Skeletal muscle satellite cell (primary cell): ENCODE data around the gene GNLY.
"Not testable (repeated sequence)": the region's sequence is repeated elsewhere in the genome, so short reads cannot be mapped to it uniquely, and the experiment has no call there.

Source experiments
- H3K27me3 ChIP-seq: 2 replicates; pipeline ENCODE4 v1.7.0; 2013; ENCODE audit warnings: low read length; ENCODE audit not compliant: control insufficient read depth, insufficient read depth
- H3K36me3 ChIP-seq: 2 replicates; pipeline ENCODE4 v1.7.0; 2013; ENCODE audit warnings: mild to moderate bottlenecking, control low read depth, low read length; ENCODE audit not compliant: insufficient read depth
- H3K4me1 ChIP-seq: 2 replicates; pipeline ENCODE4 v1.7.0; 2013; ENCODE audit warnings: low read length; ENCODE audit not compliant: control insufficient read depth, insufficient read depth
- H3K4me2 ChIP-seq: 2 replicates; pipeline ENCODE4 v1.7.0; 2013; ENCODE audit warnings: mild to moderate bottlenecking, low read length
- H3K4me3 ChIP-seq: 2 replicates; pipeline ENCODE4 v1.7.0; 2013; ENCODE audit warnings: low read length
- H3K9ac ChIP-seq: 2 replicates; pipeline ENCODE4 v1.7.0; 2013; ENCODE audit warnings: mild to moderate bottlenecking, low read depth, low read length, moderate library complexity
- H3K9me3 ChIP-seq: replicated peaks from 2 replicates; pipeline ENCODE4 v1.7.0; 2013; ENCODE audit warnings: mild to moderate bottlenecking, control low read depth, low read length

The GNLY gene

GRCh38 chr2:85712849-85713612, 18.9 kb downstream of the GNLY start:
- no peak overlapping the region for H3K4me3 ChIP-seq
- H3K4me2 ChIP-seq, result peak overlapping the region; percentile 1

GRCh38 chr2:85713836-85714235, 19.7 kb downstream of the GNLY start:
- Histone ChIP-seq H3K27me3 (peaks cover 3% of the 10 kb centered on the region), H3K9me3 (no peaks in the 10 kb centered on the region), H3K9ac (peak overlapping the region; percentile 8), H3K4me2 (no peak overlapping the region), H3K36me3 (no peaks in the 10 kb centered on the region), H3K4me3 (no peak overlapping the region), H3K4me1 (peaks cover 35% of the 10 kb centered on the region)

More at GRCh38 chr2:85712849-85713612, 18.9 kb downstream of the GNLY start:
- H3K4me1 ChIP-seq, result peaks cover 40% of the 10 kb centered on the region
- H3K36me3 ChIP-seq, result no peaks in the 10 kb centered on the region
- H3K27me3 ChIP-seq, result peaks cover 3% of the 10 kb centered on the region
- H3K9ac ChIP-seq, result peak overlapping the region; percentile 8
- H3K9me3 ChIP-seq, result no peaks in the 10 kb centered on the region

GRCh38 chr2:85714421-85714820, 20.3 kb downstream of the GNLY start:
- not testable (repeated sequence) for H3K27me3 ChIP-seq, H3K4me3 ChIP-seq, H3K4me2 ChIP-seq, H3K9me3 ChIP-seq, H3K36me3 ChIP-seq, H3K9ac ChIP-seq
- peaks cover 30% of the 10 kb centered on the region for H3K4me1 ChIP-seq

- Histone ChIP-seq H3K27me3 (peaks cover 3% of the 10 kb centered on the region), H3K4me3 (no peak overlapping the region), H3K9ac (no peak overlapping the region), H3K4me1 (peaks cover 27% of the 10 kb centered on the region), H3K36me3 (no peaks in the 10 kb centered on the region), H3K4me2 (no peak overlapping the region), H3K9me3 (no peaks in the 10 kb centered on the region)
Measured at GRCh38 chr2:85714841-85715240, 20.7 kb downstream of the GNLY start.

GRCh38 chr2:85716346-85716914, 22.3 kb downstream of the GNLY start:
- H3K4me3 ChIP-seq, result no peak overlapping the region
- no peaks in the 10 kb centered on the region for H3K9me3 ChIP-seq
- no peak overlapping the region for H3K4me2 ChIP-seq
- H3K36me3 ChIP-seq, result no peaks in the 10 kb centered on the region
- no peak overlapping the region for H3K9ac ChIP-seq
- H3K4me1 ChIP-seq, result peaks cover 16% of the 10 kb centered on the region
- H3K27me3 ChIP-seq, result peaks cover 3% of the 10 kb centered on the region

GRCh38 chr2:85717308-85718008, 23.3 kb downstream of the GNLY start:
- no peaks in the 10 kb centered on the region for H3K36me3 ChIP-seq
- no peak overlapping the region for H3K9ac ChIP-seq
- H3K4me3 ChIP-seq, result no peak overlapping the region
- H3K4me2 ChIP-seq, result no peak overlapping the region
- no peaks in the 10 kb centered on the region for H3K9me3 ChIP-seq
- H3K27me3 ChIP-seq, result peaks cover 3% of the 10 kb centered on the region
- H3K4me1 ChIP-seq, result peaks cover 13% of the 10 kb centered on the region

- Histone ChIP-seq H3K9ac (no peak overlapping the region), H3K4me3 (no peak overlapping the region), H3K9me3 (no peaks in the 10 kb centered on the region), H3K36me3 (no peaks in the 10 kb centered on the region), H3K4me1 (peaks cover 9% of the 10 kb centered on the region), H3K27me3 (peaks cover 3% of the 10 kb centered on the region), H3K4me2 (no peak overlapping the region)
Measured at GRCh38 chr2:85718009-85718391, 23.8 kb downstream of the GNLY start.

- H3K36me3 ChIP-seq, result no peaks in the 10 kb centered on the region
- no peak overlapping the region for H3K4me2 ChIP-seq
- H3K9ac ChIP-seq, result no peak overlapping the region
- H3K4me1 ChIP-seq, result no peaks in the 10 kb centered on the region
- peaks cover 3% of the 10 kb centered on the region for H3K27me3 ChIP-seq
- no peak overlapping the region for H3K4me3 ChIP-seq
- H3K9me3 ChIP-seq, result no peaks in the 10 kb centered on the region
Measured at GRCh38 chr2:85718885-85719492, 24.8 kb downstream of the GNLY start.

- no peak overlapping the region for H3K9ac ChIP-seq
- H3K4me2 ChIP-seq, result no peak overlapping the region
- H3K4me1 ChIP-seq, result no peaks in the 10 kb centered on the region
- H3K9me3 ChIP-seq, result no peaks in the 10 kb centered on the region
- H3K36me3 ChIP-seq, result no peaks in the 10 kb centered on the region
- H3K27me3 ChIP-seq, result peaks cover 3% of the 10 kb centered on the region
- no peak overlapping the region for H3K4me3 ChIP-seq
Measured at GRCh38 chr2:85719609-85720240, 25.6 kb downstream of the GNLY start.

- H3K27me3 ChIP-seq, result peaks cover 3% of the 10 kb centered on the region
- H3K9ac ChIP-seq, result no peak overlapping the region
- no peaks in the 10 kb centered on the region for H3K4me1 ChIP-seq
- H3K9me3 ChIP-seq, result no peaks in the 10 kb centered on the region
- H3K36me3 ChIP-seq, result no peaks in the 10 kb centered on the region
- no peak overlapping the region for H3K4me2 ChIP-seq
- no peak overlapping the region for H3K4me3 ChIP-seq
Measured at GRCh38 chr2:85720533-85720932, 26.4 kb downstream of the GNLY start.

GRCh38 chr2:85721641-85722040, 27.5 kb downstream of the GNLY start:
- H3K4me2 ChIP-seq, result no peak overlapping the region
- H3K4me3 ChIP-seq, result no peak overlapping the region
- no peaks in the 10 kb centered on the region for H3K9me3 ChIP-seq
- no peaks in the 10 kb centered on the region for H3K4me1 ChIP-seq
- H3K9ac ChIP-seq, result no peak overlapping the region
- H3K36me3 ChIP-seq, result no peaks in the 10 kb centered on the region
- H3K27me3 ChIP-seq, result peaks cover 3% of the 10 kb centered on the region
